ENCODE measurements around the gene FOXB1.

DNA sequence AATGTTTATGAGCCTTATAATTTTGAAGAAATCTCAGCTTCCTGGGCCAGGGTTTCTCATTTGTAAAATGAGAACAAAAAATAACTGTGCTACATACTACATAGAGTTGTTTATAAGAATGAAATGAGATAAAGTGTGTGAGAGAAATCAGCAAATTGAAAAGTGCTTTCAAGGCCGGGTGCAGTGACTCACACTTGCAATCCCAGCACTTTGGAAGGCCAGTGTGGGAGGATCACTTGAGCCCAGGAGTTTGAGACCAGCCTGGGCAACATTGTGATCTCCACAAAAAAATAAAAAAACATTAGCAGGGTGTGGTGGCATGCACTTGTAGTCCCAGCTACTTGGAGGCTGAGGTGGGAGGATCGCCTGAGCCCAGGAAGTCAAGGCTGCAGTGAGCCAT lies 22.4 kb downstream of the FOXB1 start:
- no peak for TF ChIP-seq POLR2AphosphoS5 (IDR thresholded peaks at IDR 0.05)
- TF ChIP-seq RAD21 (conservative IDR thresholded peaks at IDR 0.05): no peak
- TF ChIP-seq, protein P1, sequence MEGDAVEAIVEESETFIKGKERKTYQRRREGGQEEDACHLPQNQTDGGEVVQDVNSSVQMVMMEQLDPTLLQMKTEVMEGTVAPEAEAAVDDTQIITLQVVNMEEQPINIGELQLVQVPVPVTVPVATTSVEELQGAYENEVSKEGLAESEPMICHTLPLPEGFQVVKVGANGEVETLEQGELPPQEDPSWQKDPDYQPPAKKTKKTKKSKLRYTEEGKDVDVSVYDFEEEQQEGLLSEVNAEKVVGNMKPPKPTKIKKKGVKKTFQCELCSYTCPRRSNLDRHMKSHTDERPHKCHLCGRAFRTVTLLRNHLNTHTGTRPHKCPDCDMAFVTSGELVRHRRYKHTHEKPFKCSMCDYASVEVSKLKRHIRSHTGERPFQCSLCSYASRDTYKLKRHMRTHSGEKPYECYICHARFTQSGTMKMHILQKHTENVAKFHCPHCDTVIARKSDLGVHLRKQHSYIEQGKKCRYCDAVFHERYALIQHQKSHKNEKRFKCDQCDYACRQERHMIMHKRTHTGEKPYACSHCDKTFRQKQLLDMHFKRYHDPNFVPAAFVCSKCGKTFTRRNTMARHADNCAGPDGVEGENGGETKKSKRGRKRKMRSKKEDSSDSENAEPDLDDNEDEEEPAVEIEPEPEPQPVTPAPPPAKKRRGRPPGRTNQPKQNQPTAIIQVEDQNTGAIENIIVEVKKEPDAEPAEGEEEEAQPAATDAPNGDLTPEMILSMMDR (IDR thresholded peaks at IDR 0.05; ENCODE audit: poor library complexity, severe bottlenecking): no peak
- TF ChIP-seq MXI1 (conservative IDR thresholded peaks at IDR 0.05; ENCODE audit: poor library complexity, severe bottlenecking): no peak
- no peak for TF ChIP-seq TAF1 (IDR thresholded peaks at IDR 0.05; ENCODE audit: low read depth)
- TF ChIP-seq, protein P2, sequence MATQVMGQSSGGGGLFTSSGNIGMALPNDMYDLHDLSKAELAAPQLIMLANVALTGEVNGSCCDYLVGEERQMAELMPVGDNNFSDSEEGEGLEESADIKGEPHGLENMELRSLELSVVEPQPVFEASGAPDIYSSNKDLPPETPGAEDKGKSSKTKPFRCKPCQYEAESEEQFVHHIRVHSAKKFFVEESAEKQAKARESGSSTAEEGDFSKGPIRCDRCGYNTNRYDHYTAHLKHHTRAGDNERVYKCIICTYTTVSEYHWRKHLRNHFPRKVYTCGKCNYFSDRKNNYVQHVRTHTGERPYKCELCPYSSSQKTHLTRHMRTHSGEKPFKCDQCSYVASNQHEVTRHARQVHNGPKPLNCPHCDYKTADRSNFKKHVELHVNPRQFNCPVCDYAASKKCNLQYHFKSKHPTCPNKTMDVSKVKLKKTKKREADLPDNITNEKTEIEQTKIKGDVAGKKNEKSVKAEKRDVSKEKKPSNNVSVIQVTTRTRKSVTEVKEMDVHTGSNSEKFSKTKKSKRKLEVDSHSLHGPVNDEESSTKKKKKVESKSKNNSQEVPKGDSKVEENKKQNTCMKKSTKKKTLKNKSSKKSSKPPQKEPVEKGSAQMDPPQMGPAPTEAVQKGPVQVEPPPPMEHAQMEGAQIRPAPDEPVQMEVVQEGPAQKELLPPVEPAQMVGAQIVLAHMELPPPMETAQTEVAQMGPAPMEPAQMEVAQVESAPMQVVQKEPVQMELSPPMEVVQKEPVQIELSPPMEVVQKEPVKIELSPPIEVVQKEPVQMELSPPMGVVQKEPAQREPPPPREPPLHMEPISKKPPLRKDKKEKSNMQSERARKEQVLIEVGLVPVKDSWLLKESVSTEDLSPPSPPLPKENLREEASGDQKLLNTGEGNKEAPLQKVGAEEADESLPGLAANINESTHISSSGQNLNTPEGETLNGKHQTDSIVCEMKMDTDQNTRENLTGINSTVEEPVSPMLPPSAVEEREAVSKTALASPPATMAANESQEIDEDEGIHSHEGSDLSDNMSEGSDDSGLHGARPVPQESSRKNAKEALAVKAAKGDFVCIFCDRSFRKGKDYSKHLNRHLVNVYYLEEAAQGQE (IDR thresholded peaks at IDR 0.05; ENCODE audit: borderline replicate concordance): no peak
- TF ChIP-seq EZH2 (IDR thresholded peaks at IDR 0.05; ENCODE audit: borderline replicate concordance, insufficient read depth, low read length, poor library complexity, severe bottlenecking): no peak
